Measurements from ENCODE around the gene HIVEP3. TPM values are rescaled to one million over a fixed set of nuclear protein-coding genes. Genes with fewer than 3 reads are reported as not detected.

The HIVEP3 gene
- total RNA-seq, 6 experiments from 2014 or later: 1.4 to 3.9 (median 2.2) TPM

GRCh38 chr1:41790351-41790750 lies 128.4 kb downstream of the HIVEP3 start:
- intact Hi-C loops (cut with DNase I): no loop called here
- Histone ChIP-seq H3K4me3 (no peak overlapping the region), H3K36me3 (no peaks in the 10 kb centered on the region), H3K4me1 (no peaks in the 10 kb centered on the region), H3K27me3 (no peaks in the 10 kb centered on the region), H3K9me3 (no peaks in the 10 kb centered on the region), H3K27ac (no peak overlapping the region)
- ATAC-seq (peak in 2 of 4 donors; percentile 31 to 52), DNase-seq (no peak)
- WGBS (ENCODE audit: insufficient coverage, low coverage, low lambda C conversion rate, missing lambda C conversion rate): 48% methylated on average over 4 of the region's 4 CpGs
- TF ChIP-seq CTCF (IDR thresholded peaks at IDR 0.05): no peak
- TF ChIP-seq POLR2A (IDR thresholded peaks at IDR 0.05): no peak

GRCh38 chr1:41789661-41790330 lies 128.9 kb downstream of the HIVEP3 start:
- TF ChIP-seq CTCF (IDR thresholded peaks at IDR 0.05): no peak
- TF ChIP-seq POLR2A (IDR thresholded peaks at IDR 0.05): no peak
- 0% methylated on average over 1 of the region's 3 CpGs for WGBS (ENCODE audit: insufficient coverage, low coverage, low lambda C conversion rate, missing lambda C conversion rate)
- no peak for DNase-seq
- intact Hi-C loops (cut with DNase I): no loop called here
- no peaks in the 10 kb centered on the region for H3K36me3 ChIP-seq
- ATAC-seq: peak in 2 of 4 donors; percentile 23 to 85
- no peak overlapping the region for H3K27ac ChIP-seq
- no peak overlapping the region for H3K4me3 ChIP-seq
- no peaks in the 10 kb centered on the region for H3K9me3 ChIP-seq
- no peaks in the 10 kb centered on the region for H3K4me1 ChIP-seq
- no peaks in the 10 kb centered on the region for H3K27me3 ChIP-seq

- Histone ChIP-seq H3K4me3 (no peak overlapping the region), H3K9me3 (no peaks in the 10 kb centered on the region), H3K36me3 (no peaks in the 10 kb centered on the region), H3K27ac (no peak overlapping the region), H3K4me1 (no peaks in the 10 kb centered on the region), H3K27me3 (no peaks in the 10 kb centered on the region)
- DNase-seq (no peak), ATAC-seq (no peak)
- no peak for TF ChIP-seq POLR2A (IDR thresholded peaks at IDR 0.05)
- no peak for TF ChIP-seq CTCF (IDR thresholded peaks at IDR 0.05)
- WGBS (ENCODE audit: insufficient coverage, low coverage, low lambda C conversion rate, missing lambda C conversion rate): 93% methylated on average over 3 of the region's 3 CpGs
- intact Hi-C loops (cut with DNase I): no loop called here
Observed at GRCh38 chr1:41788427-41788826, 130.3 kb downstream of the HIVEP3 start.

- Histone ChIP-seq H3K27me3 (no peaks in the 10 kb centered on the region), H3K27ac (no peak overlapping the region), H3K4me3 (no peak overlapping the region), H3K4me1 (no peaks in the 10 kb centered on the region), H3K36me3 (no peaks in the 10 kb centered on the region), H3K9me3 (no peaks in the 10 kb centered on the region)
- ATAC-seq (no peak), DNase-seq (no peak)
- TF ChIP-seq CTCF (IDR thresholded peaks at IDR 0.05): no peak
- no peak for TF ChIP-seq POLR2A (IDR thresholded peaks at IDR 0.05)
- 71% methylated on average over 3 of the region's 3 CpGs for WGBS (ENCODE audit: insufficient coverage, low coverage, low lambda C conversion rate, missing lambda C conversion rate)
- intact Hi-C loops (cut with DNase I): no loop called here
Observed at GRCh38 chr1:41784531-41785274, 134.0 kb downstream of the HIVEP3 start.

Data from right lobe of liver (tissue), 6 donors.